HepG2 (cell line): ENCODE data around the gene IPMK. TPM values are rescaled to one million over a fixed set of nuclear protein-coding genes. Genes with fewer than 3 reads are reported as not detected.

Experiments used
- GZF1 ChIP-seq: sonication (generic); formaldehyde crosslinking; IDR thresholded peaks from 2 replicates; pipeline ENCODE4 v1.5.1; 2020; ENCODE audit warnings: mild to moderate bottlenecking, missing genetic modification reagents
- HINFP ChIP-seq: sonication (generic); formaldehyde crosslinking; IDR thresholded peaks from 2 replicates; pipeline ENCODE4 v1.4.0; 2020; ENCODE audit warnings: low read depth, mild to moderate bottlenecking, missing genetic modification reagents
- HMG20A ChIP-seq: IDR thresholded peaks from 2 replicates; pipeline ENCODE4 v1.6.1; 2016; ENCODE audit warnings: borderline replicate concordance
- KLF12 ChIP-seq: sonication (generic); formaldehyde crosslinking; IDR thresholded peaks from 2 replicates; pipeline ENCODE4 v1.4.0; 2020; ENCODE audit warnings: missing genetic modification reagents, borderline replicate concordance
- MZF1 ChIP-seq: sonication (generic); formaldehyde crosslinking; IDR thresholded peaks from 2 replicates; pipeline ENCODE4 v1.8.1; 2023; ENCODE audit warnings: mild to moderate bottlenecking, missing genetic modification reagents, borderline replicate concordance
- NCOR1 ChIP-seq: fragments of 200-600 bp; sonication (generic); IDR thresholded peaks from 2 replicates; pipeline ENCODE4 v1.7.0; 2017; ENCODE audit warnings: antibody characterized with exemption, low read length, borderline replicate concordance
- ZBTB4 ChIP-seq: sonication (generic); formaldehyde crosslinking; IDR thresholded peaks from 2 replicates; pipeline ENCODE4 v1.4.0; 2020; ENCODE audit warnings: missing genetic modification reagents, mild to moderate bottlenecking, borderline replicate concordance
- ZGPAT ChIP-seq: IDR thresholded peaks from 2 replicates; pipeline ENCODE4 v1.6.1; 2016; ENCODE audit warnings: mild to moderate bottlenecking
- ZNF670 ChIP-seq: sonication (generic); formaldehyde crosslinking; IDR thresholded peaks from 2 replicates; pipeline ENCODE4 v1.8.0; 2022; ENCODE audit warnings: mild to moderate bottlenecking, missing genetic modification reagents, borderline replicate concordance
- ZNF816 ChIP-seq: sonication (generic); formaldehyde crosslinking; IDR thresholded peaks from 2 replicates; pipeline ENCODE4 v1.8.0; 2022; ENCODE audit warnings: missing genetic modification reagents, mild to moderate bottlenecking, borderline replicate concordance
- polyA plus RNA-seq, 8 experiments: library from polyadenylated mRNA; depleted of rRNA in 3 of 8; stranded (reverse) in 7 of 8; unstranded in 1 of 8; fragments of >200 nt; fragmentation: Illumina TruSeq in 4 of 8; extraction: Trizol in 4 of 8; gene quantifications; 2 replicates each; pipeline versions ENCODE4 v1.2.1 to v1.2.3, GENCODE V29; 2011 to 2016; ENCODE audit warnings: low read depth in 4 of 8, missing spikeins in 1 of 8, mixed read lengths in 1 of 8; ENCODE audit not compliant: insufficient read depth in 1 of 8
- total RNA-seq, 5 experiments: library from RNA; depleted of rRNA; stranded (reverse); fragments of >200 nt; fragmentation: Illumina TruSeq; extraction: Trizol; gene quantifications; 2 replicates each; pipeline ENCODE4 v1.2.3, GENCODE V29; 2016; ENCODE audit warnings: low read depth in 1 of 5

IPMK gene
- total and polyA plus RNA-seq, 2 of the 13 experiments (the other 11 are each of a cell fraction or from before 2014, with no cell fraction given), result 2.7 to 3.9 TPM

- TF ChIP-seq ZGPAT (CRISPR knock-in tag) (no peak), NCOR1 (peak; percentile 21; the same call in 1 of the 2 replicates), HINFP (CRISPR knock-in tag) (no peak), ZNF816 (0 out of 2 replicates have a peak, but pooled peaks have one; percentile 15), ZBTB4 (CRISPR knock-in tag) (no peak), HMG20A (no peak), KLF12 (CRISPR knock-in tag) (0 out of 2 replicates have a peak, but pooled peaks have one; percentile 23), MZF1 (CRISPR knock-in tag) (no peak), GZF1 (CRISPR knock-in tag) (no peak), ZNF670 (CRISPR knock-in tag) (no peak)
Measured at GRCh38 chr10:58268454-58268945, 806 bp upstream of the IPMK start (continued).
